Measurements from ENCODE around the gene MAD1L1. TPM values are rescaled to one million over a fixed set of nuclear protein-coding genes. Genes with fewer than 3 reads are reported as not detected.

MAD1L1 gene
- total and polyA plus RNA-seq, 2 of the 4 experiments (the other 2 are of a cell fraction), result 29.0 to 40.9 TPM

- no TSS peak for BruUV-seq (replicated peaks)
- Histone ChIP-seq H2BK120ac (ENCODE audit: low read depth, low read length) (no peak overlapping the region), H2AFZ (replicated peaks; ENCODE audit: low read length, poor library complexity) (no peak overlapping the region), H3K9ac (ENCODE audit: low read depth, low read length) (no peak overlapping the region), H3K4me1 (ENCODE audit: control insufficient read depth, insufficient read depth, low read length) (peaks cover 9% of the 10 kb centered on the region), H3K14ac (replicated peaks; ENCODE audit: low read depth, low read length) (no peak overlapping the region), H3K9me3 (ENCODE audit: control insufficient read depth, insufficient read depth, low read length) (peaks cover 19% of the 10 kb centered on the region), H3K27me3 (ENCODE audit: control insufficient read depth, insufficient read depth, low read length) (no peaks in the 10 kb centered on the region), H3K79me1 (ENCODE audit: low read depth in 1 of 2, low read length in 2 of 2) (peaks cover 10 to 22% of the 10 kb centered on the region in 2 experiments; a peak in 3 of 4 replicates), H3K27ac (ENCODE audit: insufficient read depth, low read length) (no peak overlapping the region), H2BK15ac (ENCODE audit: low read depth, low read length) (no peak overlapping the region), H3K9me1 (ENCODE audit: insufficient read depth, low read length) (peaks cover 10% of the 10 kb centered on the region), H3K18ac (ENCODE audit: low read depth, low read length) (no peak overlapping the region), H3K4me3 (ENCODE audit: insufficient read depth, low read depth, low read length) (no peak overlapping the region), H3K36me3 (ENCODE audit: control insufficient read depth, insufficient read depth, low read length) (no peaks in the 10 kb centered on the region), H4K8ac (ENCODE audit: low read depth in 2 of 2, low read length in 2 of 2) (no peak overlapping the region), H2AK9ac (replicated peaks; ENCODE audit: low read depth, low read length, poor library complexity) (no peak overlapping the region), H3K23ac (ENCODE audit: low read depth, low read length) (no peak overlapping the region), H3K56ac (ENCODE audit: extremely low read depth, insufficient read depth, low read length) (no peak overlapping the region), H3K4ac (ENCODE audit: low read depth, low read length) (no peak overlapping the region), H4K91ac (ENCODE audit: insufficient read depth, low read depth, low read length) (no peak overlapping the region), H2AK5ac (ENCODE audit: low read depth, low read length) (no peak overlapping the region), H3K4me2 (ENCODE audit: low read depth, low read length) (no peak overlapping the region), H2BK20ac (ENCODE audit: low read depth, low read length) (no peak overlapping the region), H2BK5ac (ENCODE audit: low read depth, low read length, poor library complexity, severe bottlenecking) (no peak overlapping the region), H4K20me1 (ENCODE audit: insufficient read depth, low read length) (peaks cover 10% of the 10 kb centered on the region; the same call in 1 of the 2 replicates), H4K5ac (ENCODE audit: low read depth, low read length) (no peak overlapping the region)
- POLR2A ChIA-PET (ENCODE audit: unreplicated experiment), result no interaction called here
- intact Hi-C loops (cut with micrococcal nuclease) (no loop called here), in situ Hi-C loops (cut with MboI; ENCODE audit: low sequenced_read_pairs) (no loop called here), dilution Hi-C loops (cut with HindIII; ENCODE audit: low sequenced_read_pairs, unreplicated experiment) (no loop called here)
- DNase-seq (no peak), ATAC-seq (ENCODE audit: low read depth) (no peak)
- CTCF ChIA-PET, result no interaction called here
- TF ChIP-seq FOS (IDR thresholded peaks at IDR 0.05; ENCODE audit: low read depth, low read length) (no peak), SMC3 (IDR thresholded peaks at IDR 0.05; ENCODE audit: low read depth, low read length) (no peak), CTCF (conservative IDR thresholded peaks at IDR 0.05; ENCODE audit: low read depth, low read length) (no peak), CEBPB (IDR thresholded peaks at IDR 0.05; ENCODE audit: low read depth, low read length) (no peak), MAFK (IDR thresholded peaks at IDR 0.05; ENCODE audit: low read depth, low read length) (no peak), USF2 (IDR thresholded peaks at IDR 0.05; ENCODE audit: low read depth, low read length) (no peak), RFX5 (IDR thresholded peaks at IDR 0.05; ENCODE audit: low read depth, low read length) (no peak), MXI1 (IDR thresholded peaks at IDR 0.05; ENCODE audit: borderline replicate concordance, low read depth, low read length) (no peak), RAD21 (IDR thresholded peaks at IDR 0.05; ENCODE audit: low read length) (no peak), RCOR1 (IDR thresholded peaks at IDR 0.05; ENCODE audit: insufficient replicate concordance, low read length) (no peak)
- 80% methylated on average over 1 of the region's 15 CpGs; no CpG with 5 or more reads in 1 of the 2 experiments for WGBS, 2 experiments (ENCODE audit: extremely low coverage in 2 of 2, insufficient read length in 1 of 2)
These were observed 202.8 kb downstream of the MAD1L1 start for GRCh38 chr7:2029936-2030335.
